PC-9 (cell line): Measurements from ENCODE around the gene RNF7. TPM values are rescaled to one million over a fixed set of nuclear protein-coding genes. Genes with fewer than 3 reads are reported as not detected.

ENCODE experiments used
- BruUV-seq: library from RNA; stranded (reverse); fragments of 400-500 nt; replicated peaks from 2 replicates; lab custom pipeline; 2021; lab: Mats Ljungman, UMichigan
- CTCF ChIA-PET: fragments of 300-600 bp; sonication (Branson Sonifier 250); formaldehyde crosslinking; loops from one replicate; lab custom pipeline; 2022; ENCODE audit warnings: antibody characterized with exemption; lab: Charles Lee
- POLR2A ChIA-PET: fragments of 300-600 bp; sonication (Branson Sonifier 250); formaldehyde crosslinking; loops from one replicate; lab custom pipeline; 2022; ENCODE audit warnings: antibody characterized with exemption; ENCODE audit not compliant: unreplicated experiment; lab: Charles Lee
- DNase-seq, 2 experiments: peaks; one replicate each; pipeline versions ENCODE4 v3.0.0 to v3.0.0-alpha.2; 2015 to 2022; ENCODE audit warnings: mixed read lengths in 1 of 2
- H2AFZ ChIP-seq: fragments of 200-600 bp; sonication (generic); 2 replicates; pipeline ENCODE4 v1.8.1; 2017; ENCODE audit warnings: antibody characterized with exemption
- H3F3A ChIP-seq: fragments of 200-600 bp; sonication (generic); 2 replicates; pipeline ENCODE4 v1.8.1; 2017; ENCODE audit warnings: antibody characterized with exemption, mild to moderate bottlenecking, low read depth; ENCODE audit not compliant: insufficient read depth
- H3K27ac ChIP-seq: fragments of 200-600 bp; sonication (generic); 2 replicates; pipeline ENCODE4 v1.6.1; 2016; ENCODE audit warnings: mixed run types
- H3K27me3 ChIP-seq: fragments of 200-600 bp; sonication (generic); 2 replicates; pipeline ENCODE4 v1.6.1; 2016; ENCODE audit warnings: low read depth, mixed run types; ENCODE audit not compliant: insufficient read depth
- H3K36me3 ChIP-seq: fragments of 200-600 bp; sonication (generic); 2 replicates; pipeline ENCODE4 v1.6.1; 2016; ENCODE audit warnings: low read depth, mixed run types
- H3K4me1 ChIP-seq: fragments of 200-600 bp; sonication (generic); replicated peaks from 2 replicates; pipeline ENCODE4 v1.6.1; 2016; ENCODE audit warnings: mixed run types; ENCODE audit not compliant: insufficient read depth
- H3K4me2 ChIP-seq: fragments of 200-600 bp; sonication (generic); 2 replicates; pipeline ENCODE4 v1.6.1; 2017; ENCODE audit warnings: mixed run types
- H3K4me3 ChIP-seq: fragments of 200-600 bp; sonication (generic); 2 replicates; pipeline ENCODE4 v1.6.1; 2016; ENCODE audit warnings: mixed run types
- H3K79me2 ChIP-seq: fragments of 200-600 bp; sonication (generic); 2 replicates; pipeline ENCODE4 v1.6.1; 2017; ENCODE audit warnings: low read depth, mixed run types
- H3K9me2 ChIP-seq: fragments of 200-600 bp; sonication (generic); 2 replicates; pipeline ENCODE4 v1.8.1; 2017; ENCODE audit warnings: mild to moderate bottlenecking; ENCODE audit not compliant: insufficient read depth
- H3K9me3 ChIP-seq: fragments of 200-600 bp; sonication (generic); 2 replicates; pipeline ENCODE4 v1.8.1; 2016; ENCODE audit warnings: low read depth; ENCODE audit not compliant: insufficient read depth
- H4K20me1 ChIP-seq: fragments of 200-600 bp; sonication (generic); 2 replicates; pipeline ENCODE4 v1.8.1; 2017; ENCODE audit not compliant: insufficient read depth
- EZH2 ChIP-seq: fragments of 200-600 bp; sonication (generic); IDR thresholded peaks from 2 replicates; pipeline ENCODE4 v1.8.0; 2017; ENCODE audit warnings: antibody characterized with exemption, low read depth
- intact Hi-C: fragments of 100-400 bp; cut with micrococcal nuclease; formaldehyde crosslinking; loops from one replicate; pipeline ENCODE4 v1.10.0; 2022; ENCODE audit not compliant: unreplicated experiment
- total RNA-seq: library from RNA; stranded (reverse); gene quantifications from 2 replicates; pipeline ENCODE4 v1.2.3, GENCODE V29; 2021
- TF ChIP-seq, protein P1 (sequence below): fragments of 200-600 bp; sonication (generic); conservative IDR thresholded peaks from 2 replicates; pipeline ENCODE4 v1.6.1; 2017; ENCODE audit warnings: mixed run types, antibody characterized with exemption, mild to moderate bottlenecking, moderate library complexity

Gene RNF7
- total RNA-seq, 1 experiment from 2014 or later: 82.2 TPM

- no peak overlapping the region for H3K4me2 ChIP-seq
- DNase-seq: no peak
- intact Hi-C loops: no loop called here
- no peaks in the 10 kb centered on the region for H3K27me3 ChIP-seq
- H4K20me1 ChIP-seq: no peaks in the 10 kb centered on the region
- H3K4me3 ChIP-seq: no peak overlapping the region
- no peaks in the 10 kb centered on the region for H3K9me2 ChIP-seq
- TF ChIP-seq EZH2: no peak
- TF ChIP-seq, protein P1, sequence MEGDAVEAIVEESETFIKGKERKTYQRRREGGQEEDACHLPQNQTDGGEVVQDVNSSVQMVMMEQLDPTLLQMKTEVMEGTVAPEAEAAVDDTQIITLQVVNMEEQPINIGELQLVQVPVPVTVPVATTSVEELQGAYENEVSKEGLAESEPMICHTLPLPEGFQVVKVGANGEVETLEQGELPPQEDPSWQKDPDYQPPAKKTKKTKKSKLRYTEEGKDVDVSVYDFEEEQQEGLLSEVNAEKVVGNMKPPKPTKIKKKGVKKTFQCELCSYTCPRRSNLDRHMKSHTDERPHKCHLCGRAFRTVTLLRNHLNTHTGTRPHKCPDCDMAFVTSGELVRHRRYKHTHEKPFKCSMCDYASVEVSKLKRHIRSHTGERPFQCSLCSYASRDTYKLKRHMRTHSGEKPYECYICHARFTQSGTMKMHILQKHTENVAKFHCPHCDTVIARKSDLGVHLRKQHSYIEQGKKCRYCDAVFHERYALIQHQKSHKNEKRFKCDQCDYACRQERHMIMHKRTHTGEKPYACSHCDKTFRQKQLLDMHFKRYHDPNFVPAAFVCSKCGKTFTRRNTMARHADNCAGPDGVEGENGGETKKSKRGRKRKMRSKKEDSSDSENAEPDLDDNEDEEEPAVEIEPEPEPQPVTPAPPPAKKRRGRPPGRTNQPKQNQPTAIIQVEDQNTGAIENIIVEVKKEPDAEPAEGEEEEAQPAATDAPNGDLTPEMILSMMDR: no peak
- ChIA-PET CTCF (no interaction called here), POLR2A (no interaction called here)
- no peaks in the 10 kb centered on the region for H3K79me2 ChIP-seq
- H2AFZ ChIP-seq: no peak overlapping the region
- no peaks in the 10 kb centered on the region for H3K4me1 ChIP-seq
- BruUV-seq: no TSS peak
- no peaks in the 10 kb centered on the region for H3K36me3 ChIP-seq
- H3K9me3 ChIP-seq: no peaks in the 10 kb centered on the region
- H3K27ac ChIP-seq: no peak overlapping the region
- H3F3A ChIP-seq: no peaks in the 10 kb centered on the region
Measured at GRCh38 chr3:141773676-141774075, 35.6 kb downstream of the RNF7 start.

- intact Hi-C loops: no loop called here
- no peaks in the 10 kb centered on the region for H3K27me3 ChIP-seq
- H2AFZ ChIP-seq: no peak overlapping the region
- H3K36me3 ChIP-seq: no peaks in the 10 kb centered on the region
- BruUV-seq: no TSS peak
- no peaks in the 10 kb centered on the region for H4K20me1 ChIP-seq
- H3K27ac ChIP-seq: no peak overlapping the region
- H3K79me2 ChIP-seq: no peaks in the 10 kb centered on the region
- DNase-seq: no peak
- ChIA-PET CTCF (no interaction called here), POLR2A (no interaction called here)
- H3F3A ChIP-seq: no peaks in the 10 kb centered on the region
- no peaks in the 10 kb centered on the region for H3K4me1 ChIP-seq
- no peak overlapping the region for H3K4me3 ChIP-seq
- H3K9me3 ChIP-seq: no peaks in the 10 kb centered on the region
- no peak for TF ChIP-seq EZH2
- TF ChIP-seq, protein P1: no peak
- no peak overlapping the region for H3K4me2 ChIP-seq
- no peaks in the 10 kb centered on the region for H3K9me2 ChIP-seq
Measured at GRCh38 chr3:141776376-141776775, 38.3 kb downstream of the RNF7 start.

DNA sequence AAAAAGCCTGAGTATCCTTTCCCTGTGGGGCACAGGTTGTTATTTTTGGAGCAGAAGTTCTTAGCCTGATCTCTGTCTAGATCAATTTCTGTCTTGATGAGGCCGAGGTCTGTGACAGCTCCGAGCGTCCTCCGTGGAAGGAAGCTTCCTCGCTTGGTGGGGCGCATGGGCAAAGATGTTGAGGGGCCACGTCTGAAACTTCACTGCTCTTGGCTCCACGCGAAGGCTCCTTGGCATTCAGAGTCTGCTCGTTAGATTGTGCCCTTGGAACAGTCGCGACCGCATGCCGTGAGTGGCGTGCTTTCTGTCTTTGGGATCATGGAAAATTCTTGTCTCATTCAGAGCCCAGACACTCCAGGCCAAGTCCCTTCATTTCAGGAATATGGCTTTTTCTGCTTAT, 38.8 kb downstream of the RNF7 start:
- H3K9me3 ChIP-seq: no peaks in the 10 kb centered on the region
- H2AFZ ChIP-seq: no peak overlapping the region
- no peaks in the 10 kb centered on the region for H3F3A ChIP-seq
- H3K4me1 ChIP-seq: no peaks in the 10 kb centered on the region
- no peaks in the 10 kb centered on the region for H3K9me2 ChIP-seq
- no peaks in the 10 kb centered on the region for H3K36me3 ChIP-seq
- H3K27ac ChIP-seq: no peak overlapping the region
- TF ChIP-seq EZH2: no peak
- TF ChIP-seq, protein P1: no peak
- no peak overlapping the region for H3K4me3 ChIP-seq
- H3K27me3 ChIP-seq: no peaks in the 10 kb centered on the region
- H3K4me2 ChIP-seq: no peak overlapping the region
- ChIA-PET POLR2A (no interaction called here), CTCF (no interaction called here)
- no peaks in the 10 kb centered on the region for H3K79me2 ChIP-seq
- intact Hi-C loops: no loop called here
- no peaks in the 10 kb centered on the region for H4K20me1 ChIP-seq
- no peak for DNase-seq
- no TSS peak for BruUV-seq
